HL-60 (cell line): Measurements from ENCODE around the gene MASP2.

Experiments used
- GABPA ChIP-seq: IDR thresholded peaks from 2 replicates; pipeline ENCODE4 v1.6.1; 2012; ENCODE audit warnings: low read depth
- POLR2AphosphoS5 ChIP-seq: IDR thresholded peaks from 2 replicates; pipeline ENCODE4 v1.6.1; 2012; ENCODE audit warnings: low read depth
- REST ChIP-seq: IDR thresholded peaks from 2 replicates; pipeline ENCODE4 v1.6.1; 2012; ENCODE audit warnings: low read depth; ENCODE audit not compliant: insufficient replicate concordance
- SPI1 ChIP-seq: IDR thresholded peaks from 2 replicates; pipeline ENCODE4 v1.6.1; 2012; ENCODE audit warnings: low read depth, mild to moderate bottlenecking, borderline replicate concordance
- TF ChIP-seq, protein P1 (sequence below): IDR thresholded peaks from one replicate; pipeline ENCODE4 v1.5.1; 2011; ENCODE audit warnings: low read length, control low read depth, inconsistent platforms; ENCODE audit not compliant: insufficient read depth

- TF ChIP-seq, protein P1, sequence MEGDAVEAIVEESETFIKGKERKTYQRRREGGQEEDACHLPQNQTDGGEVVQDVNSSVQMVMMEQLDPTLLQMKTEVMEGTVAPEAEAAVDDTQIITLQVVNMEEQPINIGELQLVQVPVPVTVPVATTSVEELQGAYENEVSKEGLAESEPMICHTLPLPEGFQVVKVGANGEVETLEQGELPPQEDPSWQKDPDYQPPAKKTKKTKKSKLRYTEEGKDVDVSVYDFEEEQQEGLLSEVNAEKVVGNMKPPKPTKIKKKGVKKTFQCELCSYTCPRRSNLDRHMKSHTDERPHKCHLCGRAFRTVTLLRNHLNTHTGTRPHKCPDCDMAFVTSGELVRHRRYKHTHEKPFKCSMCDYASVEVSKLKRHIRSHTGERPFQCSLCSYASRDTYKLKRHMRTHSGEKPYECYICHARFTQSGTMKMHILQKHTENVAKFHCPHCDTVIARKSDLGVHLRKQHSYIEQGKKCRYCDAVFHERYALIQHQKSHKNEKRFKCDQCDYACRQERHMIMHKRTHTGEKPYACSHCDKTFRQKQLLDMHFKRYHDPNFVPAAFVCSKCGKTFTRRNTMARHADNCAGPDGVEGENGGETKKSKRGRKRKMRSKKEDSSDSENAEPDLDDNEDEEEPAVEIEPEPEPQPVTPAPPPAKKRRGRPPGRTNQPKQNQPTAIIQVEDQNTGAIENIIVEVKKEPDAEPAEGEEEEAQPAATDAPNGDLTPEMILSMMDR = no peak
- TF ChIP-seq POLR2AphosphoS5 (no peak), REST (no peak), SPI1 (no peak), GABPA (no peak)
Measured at GRCh38 chr1:10980841-10981727, 66.0 kb downstream of the MASP2 start.
